Measurements from ENCODE around the gene TRIM17. TPM values are rescaled to one million over a fixed set of nuclear protein-coding genes. Genes with fewer than 3 reads are reported as not detected.

The TRIM17 gene
- total and polyA plus RNA-seq, 2 of the 13 experiments (the other 11 are each of a cell fraction or from before 2014, with no cell fraction given): 0.32 to 0.64 TPM

DNA sequence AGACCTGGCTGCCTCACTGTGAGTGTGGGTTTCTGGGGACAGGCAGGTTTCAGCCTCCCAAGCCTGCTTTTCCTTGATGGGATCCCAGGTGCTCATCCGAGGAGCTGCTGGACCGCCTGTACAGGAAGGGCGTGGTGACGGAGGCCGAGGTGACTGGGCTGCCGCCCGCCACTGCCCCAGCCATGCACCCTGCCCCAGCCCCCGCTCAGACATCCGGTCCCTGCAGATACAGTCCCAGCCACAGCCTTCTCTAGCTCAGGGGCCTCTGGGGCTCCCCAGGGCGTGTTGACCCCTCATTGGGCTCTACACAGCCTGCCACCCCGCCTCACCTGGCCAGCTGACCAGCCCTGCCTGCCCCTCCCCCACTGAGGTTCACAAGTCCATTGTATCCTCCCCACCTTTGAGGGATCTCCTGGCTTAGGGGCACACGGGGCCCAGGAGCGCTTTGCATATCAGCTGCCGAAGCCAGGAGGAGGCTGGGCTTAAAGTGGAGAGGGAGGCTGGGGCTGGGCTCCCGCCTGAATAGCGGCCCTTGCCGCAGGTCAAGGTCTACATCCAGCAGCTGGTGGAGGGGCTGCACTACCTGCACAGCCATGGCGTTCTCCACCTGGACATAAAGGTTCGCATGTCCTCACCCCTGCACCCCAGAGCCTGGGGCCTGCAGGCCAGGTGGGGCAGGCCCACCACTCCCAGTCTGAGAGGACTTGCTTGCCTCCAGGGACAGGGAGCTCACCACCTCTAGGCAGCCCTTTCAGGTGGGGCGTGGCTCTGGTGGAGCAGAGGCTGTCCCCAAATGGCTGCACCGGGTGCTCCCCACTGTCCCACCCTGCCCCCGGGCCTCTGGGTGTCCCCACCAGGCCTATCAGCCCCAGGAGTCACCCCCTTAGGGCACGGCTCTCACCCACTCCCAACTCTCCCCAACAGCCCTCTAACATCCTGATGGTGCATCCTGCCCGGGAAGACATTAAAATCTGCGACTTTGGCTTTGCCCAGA, 48.6 kb downstream of the TRIM17 start (continued):
- TF ChIP-seq KLF9 (CRISPR knock-in tag; IDR thresholded peaks at IDR 0.05; ENCODE audit: low read depth): no peak
- no peak for TF ChIP-seq NR2F1 (CRISPR knock-in tag; IDR thresholded peaks at IDR 0.05)
- TF ChIP-seq ISX (CRISPR knock-in tag; conservative IDR thresholded peaks at IDR 0.05): no peak
- no peak for TF ChIP-seq DMAP1 (CRISPR knock-in tag; IDR thresholded peaks at IDR 0.05)
- TF ChIP-seq NCOR1 (IDR thresholded peaks at IDR 0.05; ENCODE audit: borderline replicate concordance, low read length): no peak
- TF ChIP-seq AGO1 (IDR thresholded peaks at IDR 0.05; ENCODE audit: low read depth, low read length, poor library complexity, severe bottlenecking): no peak
- TF ChIP-seq ZNF691 (CRISPR knock-in tag; IDR thresholded peaks at IDR 0.05; ENCODE audit: borderline replicate concordance, low read depth): no peak
- no peak for TF ChIP-seq BCL6 (CRISPR knock-in tag; IDR thresholded peaks at IDR 0.05)
- TF ChIP-seq MTF1 (CRISPR knock-in tag; IDR thresholded peaks at IDR 0.05): no peak
- TF ChIP-seq, protein P1, sequence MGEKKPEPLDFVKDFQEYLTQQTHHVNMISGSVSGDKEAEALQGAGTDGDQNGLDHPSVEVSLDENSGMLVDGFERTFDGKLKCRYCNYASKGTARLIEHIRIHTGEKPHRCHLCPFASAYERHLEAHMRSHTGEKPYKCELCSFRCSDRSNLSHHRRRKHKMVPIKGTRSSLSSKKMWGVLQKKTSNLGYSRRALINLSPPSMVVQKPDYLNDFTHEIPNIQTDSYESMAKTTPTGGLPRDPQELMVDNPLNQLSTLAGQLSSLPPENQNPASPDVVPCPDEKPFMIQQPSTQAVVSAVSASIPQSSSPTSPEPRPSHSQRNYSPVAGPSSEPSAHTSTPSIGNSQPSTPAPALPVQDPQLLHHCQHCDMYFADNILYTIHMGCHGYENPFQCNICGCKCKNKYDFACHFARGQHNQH (CRISPR knock-in tag; IDR thresholded peaks at IDR 0.05): no peak
- no peak for TF ChIP-seq ZSCAN21 (CRISPR knock-in tag; IDR thresholded peaks at IDR 0.05; ENCODE audit: borderline replicate concordance)
- no peak for TF ChIP-seq NFE2 (CRISPR knock-in tag; IDR thresholded peaks at IDR 0.05)
- no peak for TF ChIP-seq GLMP (CRISPR knock-in tag; IDR thresholded peaks at IDR 0.05; ENCODE audit: borderline replicate concordance)
- no peak for TF ChIP-seq ZNF510 (CRISPR knock-in tag; IDR thresholded peaks at IDR 0.05; ENCODE audit: low read depth)
- no peak; the same call in 1 of the 2 replicates for TF ChIP-seq MAX (IDR thresholded peaks at IDR 0.05)
- no peak for TF ChIP-seq LCORL (IDR thresholded peaks at IDR 0.05)
- TF ChIP-seq LCORL (CRISPR knock-in tag; IDR thresholded peaks at IDR 0.05): peak; percentile 81
- no peak for TF ChIP-seq ZFYVE20 (CRISPR knock-in tag; IDR thresholded peaks at IDR 0.05; ENCODE audit: borderline replicate concordance, low read depth)
- TF ChIP-seq ZZZ3 (CRISPR knock-in tag; IDR thresholded peaks at IDR 0.05; ENCODE audit: borderline replicate concordance): no peak
- TF ChIP-seq ZNF710 (CRISPR knock-in tag; IDR thresholded peaks at IDR 0.05; ENCODE audit: borderline replicate concordance): no peak; the same call in 1 of the 2 replicates
- no peak for TF ChIP-seq THAP7 (CRISPR knock-in tag; IDR thresholded peaks at IDR 0.05)
- peak; percentile 68; the same call in 1 of the 2 replicates for TF ChIP-seq GABPB1 (CRISPR knock-in tag; IDR thresholded peaks at IDR 0.05)
- TF ChIP-seq ZNF235 (CRISPR knock-in tag; IDR thresholded peaks at IDR 0.05; ENCODE audit: borderline replicate concordance): no peak
